ENCODE measurements around the gene CYTH2.
A peak's percentile ranks its signal among the peaks of the same experiment; 100 is the strongest.
"Not testable (repeated sequence)": the region's sequence is repeated elsewhere in the genome, so short reads cannot be mapped to it uniquely, and the experiment has no call there.

Gene CYTH2

DNA sequence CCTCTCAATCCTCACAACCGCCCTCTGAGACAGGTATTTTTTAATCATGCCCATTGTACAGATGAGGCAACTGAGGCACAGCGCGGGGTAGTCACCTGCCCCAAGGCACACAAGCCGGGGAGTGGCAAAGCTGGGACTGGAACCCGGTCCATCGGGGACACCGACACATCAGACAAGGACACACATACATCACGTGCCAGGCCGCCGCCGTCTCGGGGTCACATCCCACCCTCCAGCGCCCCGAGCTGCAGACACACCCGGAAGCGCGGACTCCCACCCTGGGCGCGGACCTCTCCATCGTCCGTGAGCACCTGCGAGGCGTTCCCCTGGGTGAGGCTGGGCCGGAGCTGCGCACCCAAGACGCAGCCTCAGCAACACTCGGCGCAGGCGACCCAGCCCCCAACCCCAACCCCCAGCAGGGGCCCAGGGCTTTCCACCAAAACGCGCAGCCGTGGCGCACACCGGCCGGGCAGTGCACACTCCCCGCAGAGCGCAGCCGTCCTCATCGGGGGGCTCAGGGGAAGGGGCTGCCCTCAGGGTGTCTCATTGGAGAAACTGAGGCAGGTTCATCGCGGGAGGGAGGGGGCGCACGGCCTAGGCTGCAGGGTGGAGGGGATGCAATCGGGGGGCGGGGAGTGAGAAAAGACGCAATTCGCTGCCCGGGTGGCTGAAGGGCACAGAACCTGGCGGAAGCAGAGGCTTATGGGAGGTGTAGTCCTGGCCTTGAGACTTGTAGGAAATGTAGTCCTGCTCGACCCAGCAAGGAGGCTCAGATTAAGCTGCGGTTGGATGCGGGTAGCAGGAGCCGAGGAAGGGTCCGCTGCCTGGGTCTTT is 44.3 kb downstream of the CYTH2 start:
- peak; percentile 80 for DNase-seq

DNA sequence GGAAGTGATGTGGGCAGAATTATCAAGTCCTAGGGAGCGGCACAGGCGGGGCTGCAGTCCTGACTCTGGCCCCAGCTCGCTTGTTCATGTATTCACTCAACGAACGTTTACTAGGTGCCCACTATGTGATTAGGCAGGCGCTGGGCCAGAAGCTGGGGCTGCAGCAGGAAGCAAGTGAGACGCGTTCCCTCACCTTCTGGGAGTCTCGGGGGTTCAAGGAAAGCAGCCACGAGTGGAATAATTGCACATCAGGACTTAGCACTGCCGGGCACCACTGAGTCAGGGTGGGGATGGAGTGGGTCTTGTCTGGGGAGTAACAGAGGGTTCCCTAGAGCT is 44.9 kb downstream of the CYTH2 start:
- no peak for DNase-seq

DNA sequence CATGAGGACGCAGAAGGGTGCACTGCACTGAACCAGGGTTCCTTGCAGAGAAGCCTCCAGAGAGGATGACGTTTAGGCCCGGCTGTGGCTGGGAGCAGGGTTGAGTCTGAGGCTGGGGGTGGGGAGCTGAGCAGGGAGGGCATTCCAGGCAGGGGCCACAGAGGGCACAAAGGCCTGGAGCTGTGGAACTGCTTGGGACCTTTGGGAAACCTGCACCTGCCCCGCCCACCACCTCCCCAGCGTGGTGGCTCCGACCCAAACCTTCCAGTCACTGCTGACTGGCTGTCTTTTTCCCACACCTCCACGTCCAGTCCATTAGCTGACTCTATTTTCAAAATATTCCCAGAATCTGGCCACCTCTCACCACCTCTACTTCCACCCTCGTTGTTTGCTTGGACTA is 47.4 kb downstream of the CYTH2 start:
- no peak for DNase-seq

DNA sequence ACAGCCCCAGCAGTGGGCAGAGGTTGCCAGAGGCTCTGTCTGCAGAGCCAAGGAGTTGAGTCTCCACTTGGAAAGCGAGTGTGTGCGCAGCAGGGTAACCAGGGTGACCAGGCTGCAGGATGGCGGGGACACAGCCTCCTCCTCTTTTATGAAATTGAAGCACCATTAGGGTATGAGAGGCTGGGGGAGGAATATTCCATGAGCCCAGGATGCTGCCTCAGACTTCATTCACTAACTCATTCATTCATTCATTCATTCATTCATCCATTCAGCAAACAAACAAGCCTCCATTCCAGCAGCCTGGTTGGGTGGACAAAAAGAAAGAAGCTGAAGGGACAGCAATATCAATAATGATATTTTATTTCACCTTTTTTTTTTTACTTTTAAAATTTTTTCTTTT is 49.0 kb downstream of the CYTH2 start:
- DNase-seq: no peak

DNA sequence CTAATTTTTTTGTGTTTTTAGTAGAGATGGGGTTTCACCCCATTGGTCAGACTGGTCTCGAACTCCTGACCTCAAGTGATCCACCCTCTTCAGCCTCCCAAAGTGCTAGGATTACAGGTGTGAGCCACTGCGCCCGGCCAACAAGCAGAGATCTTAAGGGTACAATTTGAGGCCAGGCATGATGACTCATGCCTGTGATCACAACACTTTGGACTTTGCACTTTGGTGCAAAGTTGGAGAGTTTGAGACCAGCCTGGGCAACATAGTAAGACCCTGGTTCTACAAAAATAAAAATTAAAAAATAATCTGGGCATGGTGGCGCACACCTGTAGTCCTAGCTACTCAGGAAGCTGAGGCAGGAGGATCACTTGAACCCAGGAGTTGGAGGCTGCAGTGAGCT is 50.3 kb downstream of the CYTH2 start:
- DNase-seq: not testable (repeated sequence)

DNA sequence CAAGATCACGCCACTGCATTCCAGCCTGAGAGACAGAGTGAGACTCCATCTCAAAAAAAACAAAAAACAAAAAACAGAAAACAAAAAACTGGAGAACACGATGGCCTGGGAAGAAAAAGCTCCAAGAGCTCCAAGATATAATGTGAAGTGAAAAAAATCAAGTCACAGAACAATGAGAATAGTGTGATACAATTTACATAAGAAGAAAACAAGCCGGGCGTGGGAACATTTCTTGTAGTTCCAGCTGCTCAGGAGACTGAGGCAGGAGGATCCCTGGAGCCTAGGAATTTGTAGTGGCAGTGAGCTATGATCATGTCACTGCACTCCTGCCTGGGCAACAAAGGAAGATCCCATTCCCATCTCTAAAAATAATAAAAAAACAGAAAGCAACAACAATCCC is 51.0 kb downstream of the CYTH2 start:
- no peak for DNase-seq

DNA sequence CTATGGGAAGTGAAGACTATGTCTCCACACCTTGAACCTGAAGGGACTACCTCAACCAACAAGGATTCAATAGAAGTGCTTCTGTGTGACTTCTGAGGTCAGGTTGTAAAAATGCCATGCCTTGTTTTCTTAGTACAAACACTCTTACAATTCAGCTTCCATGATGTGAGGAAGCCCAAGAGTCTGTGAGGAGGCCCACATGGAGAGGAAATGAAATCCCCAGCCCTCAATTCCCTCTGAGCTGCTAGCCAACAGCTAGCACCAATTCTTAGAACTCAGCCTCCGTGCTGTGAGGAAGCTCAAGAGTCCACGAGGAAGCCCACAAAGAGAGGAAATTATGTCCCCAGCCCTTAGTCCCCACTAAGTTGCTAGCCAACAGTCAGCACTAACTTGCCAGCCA is 55.1 kb downstream of the CYTH2 start:
- DNase-seq: no peak

DNA sequence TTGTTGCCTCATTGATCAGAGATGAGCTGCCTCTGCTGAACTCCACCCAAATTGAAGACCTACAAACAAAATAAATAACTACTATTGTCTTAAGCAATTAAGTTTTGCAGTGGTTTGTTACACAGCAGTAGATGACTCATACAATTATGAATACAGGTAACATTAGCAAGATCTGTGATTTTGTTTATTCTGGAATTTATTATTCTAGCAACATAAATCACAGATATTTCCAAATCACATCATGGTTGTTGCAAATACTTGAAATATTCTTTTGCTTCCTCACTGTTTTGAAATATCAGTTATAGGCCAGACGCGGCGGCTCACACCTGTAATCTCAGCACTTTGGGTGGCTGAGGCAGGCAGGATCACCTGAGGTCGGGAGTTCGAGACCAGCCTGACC is 55.6 kb downstream of the CYTH2 start:
- DNase-seq: no peak

DNA sequence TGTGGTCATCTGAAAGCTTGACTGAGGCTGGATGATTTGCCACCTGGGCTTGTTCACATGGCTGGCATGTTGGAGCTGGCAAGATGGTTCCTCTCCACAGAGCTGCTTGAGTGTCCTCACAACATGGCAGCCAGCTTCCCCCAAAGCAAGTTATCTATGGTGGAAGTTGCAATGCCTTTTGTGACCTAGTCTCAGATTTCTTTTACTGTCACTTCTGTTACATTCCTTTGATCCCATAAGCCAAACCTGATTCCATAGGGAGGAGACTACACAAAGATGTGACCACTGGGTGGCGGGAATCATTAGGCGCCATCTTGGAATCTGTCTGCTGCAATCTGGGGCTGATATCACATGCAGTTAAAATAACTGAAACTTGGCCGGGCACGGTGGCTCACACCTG is 60.0 kb downstream of the CYTH2 start:
- DNase-seq: no peak

DNA sequence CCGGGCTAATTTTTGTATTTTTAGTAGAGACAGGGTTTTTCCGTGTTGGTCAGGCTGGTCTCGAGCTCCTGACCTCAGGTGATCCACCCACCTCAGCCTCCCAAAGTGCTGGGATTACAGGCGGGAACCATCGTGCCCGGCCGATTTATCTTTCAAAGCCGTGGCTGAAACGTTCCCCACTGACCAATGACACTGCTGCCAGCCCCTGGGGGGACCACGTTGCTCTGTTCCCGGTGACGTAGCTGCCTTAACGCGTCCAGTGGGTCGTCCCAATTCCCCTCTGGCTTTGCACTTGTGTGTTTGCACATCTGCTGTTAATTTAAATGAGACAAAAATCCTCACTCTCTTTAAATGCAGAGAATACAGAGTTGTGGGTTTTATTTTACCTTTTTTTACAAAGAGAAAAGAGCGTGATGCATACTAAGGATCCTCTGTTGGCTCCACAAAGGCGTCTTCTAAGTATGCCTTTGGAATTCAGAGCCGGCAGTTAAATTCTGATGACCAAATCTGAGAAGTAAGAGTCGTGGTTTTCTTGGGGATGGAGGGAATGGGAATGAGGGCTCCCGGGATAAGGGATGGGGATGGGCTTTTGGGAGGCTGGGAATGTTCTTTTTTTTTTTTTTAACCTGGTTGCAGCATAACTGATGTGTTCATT is 61.0 kb downstream of the CYTH2 start:
- DNase-seq: no peak

DNA sequence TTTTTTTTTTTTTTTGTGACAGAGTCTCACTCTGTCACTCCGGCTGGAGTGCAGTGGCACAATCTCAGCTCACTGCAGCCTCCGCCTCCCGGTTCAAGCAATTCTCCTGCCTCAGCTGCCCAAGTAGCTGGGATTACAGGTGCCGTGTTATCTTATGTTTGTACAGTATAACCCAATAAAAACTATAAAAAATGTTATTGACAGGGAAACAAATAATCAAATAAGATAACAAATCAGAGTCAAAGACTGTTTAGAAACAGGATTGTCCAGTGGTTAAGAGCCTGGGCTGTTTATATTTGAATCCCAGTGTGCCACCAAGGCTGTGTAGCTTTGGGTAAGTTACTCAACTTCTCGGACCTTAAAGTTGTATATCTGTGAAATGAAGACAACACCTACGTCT is 61.6 kb downstream of the CYTH2 start:
- no peak for DNase-seq
